Right lobe of liver (tissue), 4 donors: ENCODE data around the gene HDDC2.

Experiments used
- POLR2A ChIP-seq: fragments of 450-650 bp; IDR thresholded peaks from one replicate; pipeline ENCODE4 v1.6.1; 2017; ENCODE audit warnings: antibody characterized with exemption, mild to moderate bottlenecking
- TF ChIP-seq, protein P1 (sequence below), 4 donors: fragments of 200-600 bp in 3 of 4; fragments of 450-650 bp in 1 of 4; IDR thresholded peaks; one replicate each; pipeline versions ENCODE4 v1.5.1 to v1.8.0; 2016 to 2022; ENCODE audit warnings: antibody characterized with exemption in 4 of 4, mild to moderate bottlenecking in 2 of 4
- donor health status: DM: no; HTN: no; CAD: no.
- donor health status: DM: no; HTN: no; CAD: no.
- donor health status: DM: no; HTN: yes; CAD: no.

DNA sequence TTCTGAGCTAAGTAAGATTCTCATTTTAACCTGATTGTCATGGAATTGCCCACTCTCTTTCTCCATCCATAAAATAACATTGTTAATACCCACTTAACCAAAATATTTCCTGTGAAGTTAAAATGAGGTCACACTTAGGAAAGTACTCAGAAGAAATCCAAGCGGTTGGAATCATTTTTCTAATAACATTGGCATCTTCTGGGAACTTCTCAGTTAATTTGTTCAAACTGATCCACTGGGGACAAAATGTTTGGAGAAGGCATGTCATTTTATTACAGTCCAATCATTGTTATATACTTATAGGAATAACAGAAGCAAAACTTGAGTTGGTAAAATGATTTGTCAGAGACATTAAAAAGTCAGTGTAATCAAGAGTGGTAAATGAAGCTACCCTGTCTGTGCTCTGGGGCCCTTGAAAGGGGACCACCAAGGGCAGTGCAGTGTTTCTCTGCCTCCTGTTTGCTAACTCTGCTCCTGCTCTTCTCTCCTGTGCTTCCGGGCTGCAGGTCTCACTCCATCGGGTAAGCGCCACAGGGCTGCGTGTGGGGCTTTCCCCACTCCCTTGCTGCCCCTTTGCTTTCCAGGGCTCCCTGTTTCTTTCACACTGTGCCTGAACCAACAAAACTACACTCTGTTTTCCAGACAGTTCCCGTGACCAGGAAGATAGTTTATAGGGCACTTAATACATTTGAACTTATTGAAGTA lies 50.1 kb downstream of the HDDC2 start:
- TF ChIP-seq, protein P1, sequence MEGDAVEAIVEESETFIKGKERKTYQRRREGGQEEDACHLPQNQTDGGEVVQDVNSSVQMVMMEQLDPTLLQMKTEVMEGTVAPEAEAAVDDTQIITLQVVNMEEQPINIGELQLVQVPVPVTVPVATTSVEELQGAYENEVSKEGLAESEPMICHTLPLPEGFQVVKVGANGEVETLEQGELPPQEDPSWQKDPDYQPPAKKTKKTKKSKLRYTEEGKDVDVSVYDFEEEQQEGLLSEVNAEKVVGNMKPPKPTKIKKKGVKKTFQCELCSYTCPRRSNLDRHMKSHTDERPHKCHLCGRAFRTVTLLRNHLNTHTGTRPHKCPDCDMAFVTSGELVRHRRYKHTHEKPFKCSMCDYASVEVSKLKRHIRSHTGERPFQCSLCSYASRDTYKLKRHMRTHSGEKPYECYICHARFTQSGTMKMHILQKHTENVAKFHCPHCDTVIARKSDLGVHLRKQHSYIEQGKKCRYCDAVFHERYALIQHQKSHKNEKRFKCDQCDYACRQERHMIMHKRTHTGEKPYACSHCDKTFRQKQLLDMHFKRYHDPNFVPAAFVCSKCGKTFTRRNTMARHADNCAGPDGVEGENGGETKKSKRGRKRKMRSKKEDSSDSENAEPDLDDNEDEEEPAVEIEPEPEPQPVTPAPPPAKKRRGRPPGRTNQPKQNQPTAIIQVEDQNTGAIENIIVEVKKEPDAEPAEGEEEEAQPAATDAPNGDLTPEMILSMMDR (IDR thresholded peaks at IDR 0.05) = no peak
- TF ChIP-seq POLR2A = no peak
